ENCODE results near the gene SLC6A15. TPM values are rescaled to one million over a fixed set of nuclear protein-coding genes. Genes with fewer than 3 reads are reported as not detected.

SLC6A15 gene
- total and polyA plus RNA-seq, 2 of the 8 experiments (the other 6 are each of a cell fraction or from before 2014, with no cell fraction given) = 3.1 to 42.0 TPM

DNA sequence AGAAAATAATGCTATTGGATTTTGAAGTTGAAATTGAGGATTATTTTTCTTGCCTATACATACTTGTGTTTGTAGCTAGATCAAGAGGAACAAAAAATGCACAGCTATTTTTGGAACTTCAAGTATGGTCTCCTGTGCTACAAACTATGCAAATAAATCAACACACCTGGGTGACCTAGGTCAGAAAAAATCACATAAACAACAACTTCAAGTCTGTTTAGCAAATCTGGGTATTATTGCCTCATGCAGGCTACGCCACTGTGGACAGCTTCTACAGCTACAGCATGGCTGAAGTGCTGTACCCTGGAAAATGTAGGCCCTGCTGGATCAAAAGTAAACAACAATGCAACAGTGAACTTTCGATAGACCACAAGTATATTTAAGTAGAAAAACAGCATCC lies 87.5 kb downstream of the SLC6A15 start:
- H4K8ac ChIP-seq (ENCODE audit: extremely low read depth, insufficient read depth, low read length) = no peak overlapping the region
- no peak for FAIRE-seq
- no peak overlapping the region for H2BK20ac ChIP-seq (ENCODE audit: low read length)

More for the DNA sequence above, 87.5 kb downstream of the SLC6A15 start:
- H3K14ac ChIP-seq (ENCODE audit: insufficient read length) = no peak overlapping the region
- no peaks in the 10 kb centered on the region for H3K27me3 ChIP-seq (replicated peaks in 1 of 4; ENCODE audit: control insufficient read depth in 3 of 4, extremely low read depth in 1 of 4, insufficient read depth in 3 of 4, low read length in 3 of 4)
- no peak overlapping the region for H3K9ac ChIP-seq (replicated peaks in 1 of 4; ENCODE audit: extremely low read depth in 1 of 4, low read depth in 3 of 4, low read length in 3 of 4)
- ChIA-PET CTCF (ENCODE audit: partially characterized antibody) (no interaction called here), POLR2A (ENCODE audit: partially characterized antibody) (no interaction called here)
- 44% methylated on average over 2 of the region's 2 CpGs; no CpG with 5 or more reads in 1 of the 2 experiments for WGBS, 2 experiments (ENCODE audit: extremely low coverage in 1 of 2, insufficient coverage in 1 of 2, insufficient read length in 1 of 2, insufficient replicate concordance in 2 of 2, low coverage in 1 of 2, low lambda C conversion rate in 2 of 2, missing lambda C conversion rate in 1 of 2)
- H3K27ac ChIP-seq (ENCODE audit: low read depth, low read length) = no peak overlapping the region
- no peaks in the 10 kb centered on the region for H3K23me2 ChIP-seq (ENCODE audit: low read depth, low read length)
- H3K79me1 ChIP-seq (ENCODE audit: low read depth, low read length) = no peaks in the 10 kb centered on the region
- H2BK5ac ChIP-seq (ENCODE audit: low read depth, low read length) = no peak overlapping the region
- no peaks in the 10 kb centered on the region for H3K4me1 ChIP-seq (replicated peaks in 1 of 4; ENCODE audit: control insufficient read depth in 3 of 4, insufficient read depth in 4 of 4, low read length in 3 of 4)
- H3K36me3 ChIP-seq (ENCODE audit: control insufficient read depth in 2 of 4, insufficient read depth in 4 of 4, low read length in 3 of 4) = no peaks in the 10 kb centered on the region
- DNase-seq (ENCODE audit: low read depth in 1 of 2, low spot score in 2 of 2) = no peak
- no peaks in the 10 kb centered on the region for H3K9me3 ChIP-seq (ENCODE audit: insufficient read depth in 2 of 2, low read depth in 1 of 2, low read length in 1 of 2)
- H2BK120ac ChIP-seq (replicated peaks; ENCODE audit: low read depth, low read length) = no peak overlapping the region
- H2AK5ac ChIP-seq (ENCODE audit: low read depth, low read length) = no peak overlapping the region
- H4K5ac ChIP-seq (ENCODE audit: insufficient read length, low read depth, low read length) = no peak overlapping the region
- no peak overlapping the region for H3K23ac ChIP-seq (ENCODE audit: insufficient read length)
- TF ChIP-seq GTF2F1 (IDR thresholded peaks at IDR 0.05; ENCODE audit: borderline replicate concordance, low read depth, low read length) = no peak
- no peak for TF ChIP-seq FOSL1 (IDR thresholded peaks at IDR 0.05; ENCODE audit: insufficient read depth, low read depth, low read length)
- no peak for TF ChIP-seq KDM4A (IDR thresholded peaks at IDR 0.05; ENCODE audit: low read depth, low read length, severe bottlenecking)
- no peak for TF ChIP-seq TAF1 (IDR thresholded peaks at IDR 0.05; ENCODE audit: low read depth, low read length)
- H2AFZ ChIP-seq (ENCODE audit: low read length) = no peak overlapping the region
- H3K56ac ChIP-seq (replicated peaks; ENCODE audit: insufficient read length, low read depth, low read length) = no peak overlapping the region
- no peak overlapping the region for H3K4ac ChIP-seq (replicated peaks; ENCODE audit: insufficient read length, low read depth, low read length)
- no peak overlapping the region for H2BK15ac ChIP-seq (ENCODE audit: low read length)
- no peak overlapping the region for H3K18ac ChIP-seq (ENCODE audit: extremely low read depth, low read length)
- no peak overlapping the region for H2BK12ac ChIP-seq (ENCODE audit: low read depth, low read length)
- no peaks in the 10 kb centered on the region for H4K20me1 ChIP-seq (replicated peaks in 1 of 2; ENCODE audit: control insufficient read depth in 1 of 2, insufficient read depth in 2 of 2, low read length in 2 of 2)
- H4K91ac ChIP-seq (replicated peaks; ENCODE audit: insufficient read length, low read length) = no peak overlapping the region
- H3K4me3 ChIP-seq (ENCODE audit: extremely low read depth in 1 of 4, insufficient read depth in 2 of 4, low read depth in 3 of 4, low read length in 4 of 4) = no peak overlapping the region
- no peaks in the 10 kb centered on the region for H3K79me2 ChIP-seq (ENCODE audit: control insufficient read depth in 1 of 2, insufficient read depth in 2 of 2, low read length in 2 of 2)
- H3K4me2 ChIP-seq (ENCODE audit: insufficient read depth in 1 of 2, low read depth in 2 of 2, low read length in 2 of 2) = no peak overlapping the region
